K562 (cell line): ENCODE measurements around the gene COQ5. TPM values are rescaled to one million over a fixed set of nuclear protein-coding genes. Genes with fewer than 3 reads are reported as not detected.
A peak's percentile ranks its signal among the peaks of the same experiment; 100 is the strongest.

Source experiments
- ARNT ChIP-seq, 2 experiments: fragments of 450-650 bp; IDR thresholded peaks; 2 replicates each; pipeline ENCODE4 v1.6.1; 2016; ENCODE audit warnings: mild to moderate bottlenecking in 1 of 2
- BRD9 ChIP-seq: fragments of 450-650 bp; IDR thresholded peaks from 2 replicates; pipeline ENCODE4 v1.6.1; 2018; ENCODE audit warnings: low read depth; ENCODE audit not compliant: partially characterized antibody
- BRF1 ChIP-seq: IDR thresholded peaks from 3 replicates; pipeline ENCODE4 v1.6.1; 2011; ENCODE audit warnings: borderline replicate concordance, mild to moderate bottlenecking; ENCODE audit not compliant: insufficient read length; ENCODE audit errors: extremely low read depth
- GTF2F1 ChIP-seq: IDR thresholded peaks from 2 replicates; pipeline ENCODE4 v1.6.1; 2011; ENCODE audit warnings: low read depth, low read length, improper control_type of control experiment
- ILF3 ChIP-seq: fragments of 450-650 bp; IDR thresholded peaks from 2 replicates; pipeline ENCODE4 v1.6.1; 2018; ENCODE audit warnings: antibody characterized with exemption, mild to moderate bottlenecking, moderate library complexity, borderline replicate concordance
- MCM5 ChIP-seq: fragments of 450-650 bp; IDR thresholded peaks from 2 replicates; pipeline ENCODE4 v1.6.1; 2016; ENCODE audit warnings: low read depth
- MCM7 ChIP-seq, 2 experiments: fragments of 450-650 bp; IDR thresholded peaks; 2 replicates each; pipeline ENCODE4 v1.6.1; 2016 to 2018
- NR2C2 ChIP-seq, 2 experiments: fragments of 200-800 bp in 1 of 2; sonication (Bioruptor generic) in 1 of 2; sonication (generic) in 1 of 2; formaldehyde crosslinking in 1 of 2; IDR thresholded peaks; 2 replicates each; pipeline versions ENCODE4 v1.6.1 to v1.8.0; 2016 to 2022; ENCODE audit warnings: mild to moderate bottlenecking in 1 of 2, missing compliant biosample characterization in 1 of 2, missing genetic modification characterization in 1 of 2, missing genetic modification reagents in 1 of 2
- POLR2AphosphoS5 ChIP-seq: IDR thresholded peaks from 2 replicates; pipeline ENCODE4 v1.6.1; 2011; ENCODE audit warnings: mild to moderate bottlenecking, low read depth, low read length, moderate library complexity; ENCODE audit not compliant: control insufficient read depth, insufficient read depth
- POLR2G ChIP-seq: fragments of 200-400 bp; formaldehyde crosslinking; IDR thresholded peaks from 2 replicates; pipeline ENCODE4 v1.6.1; 2017; ENCODE audit warnings: low read depth, mild to moderate bottlenecking, antibody characterized with exemption, low read length, moderate library complexity
- RBFOX2 ChIP-seq: fragments of 200-400 bp; formaldehyde crosslinking; IDR thresholded peaks from 2 replicates; pipeline ENCODE4 v1.6.1; 2017; ENCODE audit warnings: low read depth, mild to moderate bottlenecking, low read length, moderate library complexity
- SMAD1 ChIP-seq: fragments of 150-350 bp; IDR thresholded peaks from 2 replicates; pipeline ENCODE4 v1.6.1; 2014; ENCODE audit warnings: low read length, low read depth; ENCODE audit not compliant: partially characterized antibody
- SMARCB1 ChIP-seq: IDR thresholded peaks from 2 replicates; pipeline ENCODE4 v1.6.1; 2011; ENCODE audit warnings: improper control_type of control experiment, low read depth; ENCODE audit not compliant: insufficient read length
- SOX6 ChIP-seq: fragments of 450-650 bp; IDR thresholded peaks from 2 replicates; pipeline ENCODE4 v1.6.1; 2014; ENCODE audit warnings: mild to moderate bottlenecking
- ZNF134 ChIP-seq: fragments of 250-450 bp; sonication (Bioruptor Pico); conservative IDR thresholded peaks from 2 replicates; pipeline ENCODE4 v1.4.0; 2020
- ZNF184 ChIP-seq: sonication (generic); formaldehyde crosslinking; IDR thresholded peaks from 2 replicates; pipeline ENCODE4 v1.5.0; 2020; ENCODE audit warnings: missing genetic modification reagents
- ZNF311 ChIP-seq: fragments of 250-450 bp; sonication (Bioruptor Pico); IDR thresholded peaks from 2 replicates; pipeline ENCODE4 v1.4.0; 2020; ENCODE audit warnings: mild to moderate bottlenecking, moderate library complexity
- ZNF584 ChIP-seq: fragments of 200-800 bp; sonication (Bioruptor generic); IDR thresholded peaks from 2 replicates; pipeline ENCODE4 v1.6.1; 2016; ENCODE audit warnings: low read depth, mild to moderate bottlenecking, missing genetic modification characterization, missing compliant biosample characterization
- polyA plus RNA-seq, 8 experiments: library from polyadenylated mRNA; depleted of rRNA in 4 of 8; stranded (reverse) in 5 of 8; unstranded in 3 of 8; fragments of >200 nt; fragmentation: Nextera tagmentation in 2 of 8; fragmentation: Illumina TruSeq in 1 of 8; extraction: Ambion mirVana in 2 of 8; extraction: Trizol in 1 of 8; gene quantifications; 2 replicates each; pipeline versions ENCODE4 v1.2.1 to v1.2.3, GENCODE V29; 2011 to 2014; ENCODE audit warnings: inconsistent platforms in 1 of 8, missing spikeins in 1 of 8
- total RNA-seq, 7 experiments: library from RNA; depleted of rRNA in 6 of 7; stranded (reverse); fragments of >200 nt in 6 of 7; fragmentation: Illumina TruSeq in 2 of 7; extraction: Trizol in 2 of 7; gene quantifications; 2 replicates each; pipeline versions ENCODE4 v1.2.1 to v1.2.3, GENCODE V29; 2011 to 2021; ENCODE audit warnings: low replicate concordance in 1 of 7
- TF ChIP-seq, protein P1 (sequence below): IDR thresholded peaks from 2 replicates; pipeline ENCODE4 v1.6.1; 2011; ENCODE audit warnings: borderline replicate concordance, low read depth, mild to moderate bottlenecking, moderate library complexity, low read length; ENCODE audit not compliant: insufficient read depth, poor library complexity, severe bottlenecking
- TF ChIP-seq, protein P2 (sequence below): fragments of 250-450 bp; sonication (Bioruptor Pico); IDR thresholded peaks from 2 replicates; pipeline ENCODE4 v1.4.0; 2020; ENCODE audit warnings: mild to moderate bottlenecking, moderate library complexity
- TF ChIP-seq, protein P3 (sequence below): fragments of 250-450 bp; sonication (Bioruptor Pico); IDR thresholded peaks from 2 replicates; pipeline ENCODE4 v1.4.0; 2020; ENCODE audit warnings: mild to moderate bottlenecking

Gene COQ5
- total and polyA plus RNA-seq, 9 of the 15 experiments (the other 6 are each of a cell fraction or from before 2014, with no cell fraction given) = 19.2 to 59.7 (median 30.4) TPM

DNA sequence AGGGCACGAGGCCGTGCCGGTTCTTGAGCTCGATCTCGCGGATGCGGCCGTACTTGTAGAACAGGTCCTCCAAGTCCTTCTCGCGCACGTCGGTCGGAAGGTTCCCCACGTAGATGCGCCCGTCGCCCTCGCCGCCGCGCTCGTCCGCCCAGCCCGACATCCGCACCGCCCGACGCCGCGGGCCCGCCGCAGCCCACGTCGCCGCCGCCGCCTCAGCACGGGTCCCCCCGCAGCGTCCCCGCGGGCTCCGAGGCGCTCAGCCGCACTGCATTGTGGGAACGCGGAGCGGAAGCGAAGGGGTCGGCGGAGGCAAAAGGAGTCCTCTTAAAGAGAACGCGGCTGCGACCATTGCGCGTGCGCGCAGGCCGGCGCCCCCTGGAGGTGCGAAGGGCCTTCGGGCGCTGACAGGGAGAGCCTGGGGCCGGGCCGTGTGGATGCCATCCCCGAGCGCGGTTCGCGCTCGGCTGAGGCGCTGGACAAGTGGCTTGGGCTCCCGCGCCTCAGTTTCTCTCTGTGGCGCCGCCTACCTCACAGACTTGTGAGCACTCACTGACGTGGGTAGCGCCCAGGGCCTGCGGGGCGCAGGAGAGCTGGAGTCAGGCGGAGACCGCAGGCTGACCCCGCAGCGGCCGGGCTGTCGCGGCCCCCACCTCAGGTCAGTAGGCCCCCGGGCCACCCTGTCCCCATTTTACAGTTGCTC lies 59.4 kb downstream of the COQ5 start, which contains the start of gene SRSF9 (continued):
- TF ChIP-seq NR2C2 (CRISPR knock-in tag; IDR thresholded peaks at IDR 0.05) (peak; percentile 20; the same call in 1 of the 2 replicates), NR2C2 (tag; IDR thresholded peaks at IDR 0.05) (peak; percentile 84), ZNF311 (CRISPR knock-in tag) (peak; percentile 35; the same call in 1 of the 2 replicates), POLR2G (peak; percentile 93), MCM5 (no peak), SMAD1 (peak; percentile 85), BRD9 (no peak), BRF1 (no peak), POLR2AphosphoS5 (peak; percentile 80), ARNT (IDR thresholded peaks at IDR 0.05) (no peak), MCM7 (IDR thresholded peaks at IDR 0.05) (no peak), ZNF584 (CRISPR knock-in tag) (no peak), ZNF184 (CRISPR knock-in tag) (no peak), ZNF134 (CRISPR knock-in tag) (no peak), SOX6 (peak; percentile 55; the same call in 1 of the 2 replicates), RBFOX2 (peak; percentile 89), GTF2F1 (no peak), SMARCB1 (no peak), ILF3 (no peak)
- TF ChIP-seq, protein P1, sequence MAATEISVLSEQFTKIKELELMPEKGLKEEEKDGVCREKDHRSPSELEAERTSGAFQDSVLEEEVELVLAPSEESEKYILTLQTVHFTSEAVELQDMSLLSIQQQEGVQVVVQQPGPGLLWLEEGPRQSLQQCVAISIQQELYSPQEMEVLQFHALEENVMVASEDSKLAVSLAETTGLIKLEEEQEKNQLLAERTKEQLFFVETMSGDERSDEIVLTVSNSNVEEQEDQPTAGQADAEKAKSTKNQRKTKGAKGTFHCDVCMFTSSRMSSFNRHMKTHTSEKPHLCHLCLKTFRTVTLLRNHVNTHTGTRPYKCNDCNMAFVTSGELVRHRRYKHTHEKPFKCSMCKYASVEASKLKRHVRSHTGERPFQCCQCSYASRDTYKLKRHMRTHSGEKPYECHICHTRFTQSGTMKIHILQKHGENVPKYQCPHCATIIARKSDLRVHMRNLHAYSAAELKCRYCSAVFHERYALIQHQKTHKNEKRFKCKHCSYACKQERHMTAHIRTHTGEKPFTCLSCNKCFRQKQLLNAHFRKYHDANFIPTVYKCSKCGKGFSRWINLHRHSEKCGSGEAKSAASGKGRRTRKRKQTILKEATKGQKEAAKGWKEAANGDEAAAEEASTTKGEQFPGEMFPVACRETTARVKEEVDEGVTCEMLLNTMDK = peak; percentile 99
- TF ChIP-seq, protein P2, sequence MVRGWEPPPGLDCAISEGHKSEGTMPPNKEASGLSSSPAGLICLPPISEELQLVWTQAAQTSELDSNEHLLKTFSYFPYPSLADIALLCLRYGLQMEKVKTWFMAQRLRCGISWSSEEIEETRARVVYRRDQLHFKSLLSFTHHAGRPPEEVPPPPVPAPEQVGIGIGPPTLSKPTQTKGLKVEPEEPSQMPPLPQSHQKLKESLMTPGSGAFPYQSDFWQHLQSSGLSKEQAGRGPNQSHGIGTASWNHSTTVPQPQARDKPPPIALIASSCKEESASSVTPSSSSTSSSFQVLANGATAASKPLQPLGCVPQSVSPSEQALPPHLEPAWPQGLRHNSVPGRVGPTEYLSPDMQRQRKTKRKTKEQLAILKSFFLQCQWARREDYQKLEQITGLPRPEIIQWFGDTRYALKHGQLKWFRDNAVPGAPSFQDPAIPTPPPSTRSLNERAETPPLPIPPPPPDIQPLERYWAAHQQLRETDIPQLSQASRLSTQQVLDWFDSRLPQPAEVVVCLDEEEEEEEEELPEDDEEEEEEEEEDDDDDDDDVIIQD (CRISPR knock-in tag) = peak; percentile 75; the same call in 1 of the 2 replicates
- TF ChIP-seq, protein P3, sequence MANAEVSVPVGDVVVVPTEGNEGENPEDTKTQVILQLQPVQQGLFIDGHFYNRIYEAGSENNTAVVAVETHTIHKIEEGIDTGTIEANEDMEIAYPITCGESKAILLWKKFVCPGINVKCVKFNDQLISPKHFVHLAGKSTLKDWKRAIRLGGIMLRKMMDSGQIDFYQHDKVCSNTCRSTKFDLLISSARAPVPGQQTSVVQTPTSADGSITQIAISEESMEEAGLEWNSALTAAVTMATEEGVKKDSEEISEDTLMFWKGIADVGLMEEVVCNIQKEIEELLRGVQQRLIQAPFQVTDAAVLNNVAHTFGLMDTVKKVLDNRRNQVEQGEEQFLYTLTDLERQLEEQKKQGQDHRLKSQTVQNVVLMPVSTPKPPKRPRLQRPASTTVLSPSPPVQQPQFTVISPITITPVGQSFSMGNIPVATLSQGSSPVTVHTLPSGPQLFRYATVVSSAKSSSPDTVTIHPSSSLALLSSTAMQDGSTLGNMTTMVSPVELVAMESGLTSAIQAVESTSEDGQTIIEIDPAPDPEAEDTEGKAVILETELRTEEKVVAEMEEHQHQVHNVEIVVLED (CRISPR knock-in tag) = peak; percentile 77
